Prostate gland (tissue), 2 donors: Measurements from ENCODE around the gene XAB2. TPM values are rescaled to one million over a fixed set of nuclear protein-coding genes. Genes with fewer than 3 reads are reported as not detected.

Source experiments
- DNase-seq: peaks from one replicate; pipeline ENCODE4 v3.0.0-alpha.2; 2019; ENCODE audit warnings: low spot score
- H3K27ac ChIP-seq, 2 donors: fragments of 200-600 bp; sonication (generic); 2 replicates each; pipeline ENCODE4 v1.5.1; 2017 to 2019
- H3K27me3 ChIP-seq: fragments of 200-600 bp; sonication (generic); replicated peaks from 2 replicates; pipeline ENCODE4 v1.5.1; 2019; ENCODE audit not compliant: insufficient read depth
- H3K36me3 ChIP-seq, 2 donors: fragments of 200-600 bp; sonication (generic); 1 replicate in 1 of 2; 2 replicates in 1 of 2; pipeline versions ENCODE4 v1.5.1 to v1.8.1; 2017 to 2019
- H3K4me1 ChIP-seq: fragments of 200-600 bp; sonication (generic); replicated peaks from 2 replicates; pipeline ENCODE4 v1.5.1; 2019
- H3K4me3 ChIP-seq, 2 donors: fragments of 200-600 bp; sonication (generic); 2 replicates each; pipeline ENCODE4 v1.5.1; 2017 to 2019
- H3K9me3 ChIP-seq: fragments of 200-600 bp; sonication (generic); 2 replicates; pipeline ENCODE4 v1.5.1; 2017
- POLR2A ChIP-seq: fragments of 450-650 bp; IDR thresholded peaks from one replicate; pipeline ENCODE4 v1.6.1; 2016; ENCODE audit warnings: antibody characterized with exemption, mild to moderate bottlenecking
- POLR2AphosphoS5 ChIP-seq: sonication (generic); formaldehyde crosslinking; IDR thresholded peaks from one replicate; pipeline ENCODE4 v1.6.1; 2017; ENCODE audit warnings: antibody characterized with exemption
- WGBS: methylation state at CpG from one replicate; pipeline ENCODE4 v1.1.5; 2018; 5-methylcytosine and 5-hydroxymethylcytosine counted together
- intact Hi-C: fragments of 100-400 bp; cut with DNase I; formaldehyde crosslinking; loops from one replicate; pipeline ENCODE4 v1.14.2; 2022
- total RNA-seq, 2 donors: library from RNA; depleted of rRNA; stranded (reverse); fragments of >200 nt; gene quantifications; one replicate each; pipeline ENCODE4 v1.1.0, GENCODE V29; 2016
- TF ChIP-seq, protein P1 (sequence below), 4 experiments: fragments of 200-600 bp in 2 of 4; fragments of 450-650 bp in 2 of 4; sonication (generic) in 2 of 4; IDR thresholded peaks; 1 replicate in 3 of 4; 2 replicates in 1 of 4; pipeline ENCODE4 v1.5.1; 2016 to 2019; ENCODE audit warnings: antibody characterized with exemption in 4 of 4, mild to moderate bottlenecking in 2 of 4, moderate library complexity in 2 of 4

Gene XAB2
- total RNA-seq, 2 donors from 2014 or later: 53.6 to 115 TPM

DNA sequence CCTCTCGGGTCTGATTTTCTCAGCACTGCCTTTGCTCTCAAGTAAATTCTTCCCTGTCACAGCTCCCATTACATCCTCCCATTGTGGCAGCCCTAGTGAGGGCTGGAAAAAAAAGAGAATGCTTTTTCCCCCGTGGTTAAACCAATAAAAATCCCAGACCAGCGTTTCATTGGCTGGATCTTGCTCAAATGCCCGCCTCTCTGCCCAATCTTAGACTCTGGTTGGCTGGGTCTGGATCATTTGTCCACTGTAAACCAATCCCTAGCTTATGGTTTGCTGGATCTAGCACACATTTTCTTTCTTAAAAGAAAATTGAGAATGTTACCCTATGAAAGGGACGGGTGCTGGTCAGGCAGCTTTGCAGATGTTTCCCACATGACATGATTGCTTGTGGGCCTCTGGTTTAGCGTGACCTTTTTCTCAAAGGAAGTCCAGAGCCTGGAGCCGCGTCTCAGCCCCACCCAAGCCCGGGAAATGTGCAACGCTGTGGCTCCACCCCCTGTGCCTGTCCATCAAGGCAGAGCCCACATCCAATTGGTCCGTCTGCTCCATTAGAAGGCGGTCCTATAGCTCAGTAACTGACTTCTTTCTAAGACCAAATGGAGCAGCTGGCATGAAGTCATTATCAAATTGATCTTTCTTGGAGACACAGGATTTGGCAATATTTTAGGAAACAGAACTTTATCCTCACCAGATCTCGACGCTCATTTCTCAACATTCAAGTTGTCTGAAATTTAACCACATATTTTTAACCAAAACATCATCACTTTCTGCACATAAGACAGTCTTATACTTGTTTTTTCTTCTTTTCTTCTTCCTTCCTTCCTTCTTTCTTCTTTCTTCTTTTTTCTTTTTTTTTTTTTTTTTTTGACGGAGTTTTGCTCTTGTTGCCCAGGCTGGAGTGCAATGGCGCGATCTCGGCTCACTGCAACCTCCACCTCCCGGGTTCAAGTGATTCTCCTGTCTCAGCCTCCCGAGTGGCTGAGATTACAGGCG is 45.0 kb upstream of the XAB2 start:
- Histone ChIP-seq H3K27me3 (peaks cover 2% of the 10 kb centered on the region), H3K27ac (no peak overlapping the region), H3K9me3 (no peaks in the 10 kb centered on the region), H3K36me3 (no peaks in the 10 kb centered on the region), H3K4me3 (no peak overlapping the region), H3K4me1 (no peaks in the 10 kb centered on the region)
- DNase-seq: no peak
- WGBS: 53% methylated on average over 21 of the region's 21 CpGs
- intact Hi-C loops: loop anchor here (5.0 kb wide), 1 partner anchor 317 kb away; no protein-coding TSS in a partner anchor
- no peak for TF ChIP-seq POLR2AphosphoS5
- no peak for TF ChIP-seq POLR2A
- TF ChIP-seq, protein P1, sequence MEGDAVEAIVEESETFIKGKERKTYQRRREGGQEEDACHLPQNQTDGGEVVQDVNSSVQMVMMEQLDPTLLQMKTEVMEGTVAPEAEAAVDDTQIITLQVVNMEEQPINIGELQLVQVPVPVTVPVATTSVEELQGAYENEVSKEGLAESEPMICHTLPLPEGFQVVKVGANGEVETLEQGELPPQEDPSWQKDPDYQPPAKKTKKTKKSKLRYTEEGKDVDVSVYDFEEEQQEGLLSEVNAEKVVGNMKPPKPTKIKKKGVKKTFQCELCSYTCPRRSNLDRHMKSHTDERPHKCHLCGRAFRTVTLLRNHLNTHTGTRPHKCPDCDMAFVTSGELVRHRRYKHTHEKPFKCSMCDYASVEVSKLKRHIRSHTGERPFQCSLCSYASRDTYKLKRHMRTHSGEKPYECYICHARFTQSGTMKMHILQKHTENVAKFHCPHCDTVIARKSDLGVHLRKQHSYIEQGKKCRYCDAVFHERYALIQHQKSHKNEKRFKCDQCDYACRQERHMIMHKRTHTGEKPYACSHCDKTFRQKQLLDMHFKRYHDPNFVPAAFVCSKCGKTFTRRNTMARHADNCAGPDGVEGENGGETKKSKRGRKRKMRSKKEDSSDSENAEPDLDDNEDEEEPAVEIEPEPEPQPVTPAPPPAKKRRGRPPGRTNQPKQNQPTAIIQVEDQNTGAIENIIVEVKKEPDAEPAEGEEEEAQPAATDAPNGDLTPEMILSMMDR (IDR thresholded peaks at IDR 0.05): no peak

DNA sequence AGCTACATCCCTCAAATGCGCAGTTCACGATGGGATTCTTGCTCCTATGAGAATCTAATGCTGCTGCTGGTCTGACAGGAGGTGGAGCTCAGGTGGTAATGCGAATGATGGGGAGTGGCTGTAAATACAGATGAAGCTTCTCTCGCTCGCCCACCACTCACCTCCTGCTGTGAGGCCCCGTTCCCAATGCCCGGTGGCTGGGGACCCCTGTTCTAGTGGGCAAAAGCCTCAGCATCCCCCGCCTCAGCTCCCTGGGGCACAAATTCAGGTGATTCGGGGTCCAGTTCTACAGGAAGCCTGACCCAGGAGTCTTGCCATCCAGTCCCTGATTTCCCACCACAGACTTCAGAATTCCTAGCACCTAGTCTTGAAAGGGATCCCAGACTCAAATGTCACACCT is 43.2 kb upstream of the XAB2 start:
- Histone ChIP-seq H3K4me1 (no peaks in the 10 kb centered on the region), H3K4me3 (no peak overlapping the region), H3K9me3 (no peaks in the 10 kb centered on the region), H3K27me3 (peaks cover 2% of the 10 kb centered on the region), H3K27ac (no peak overlapping the region), H3K36me3 (no peaks in the 10 kb centered on the region)
- WGBS: 41% methylated on average over 9 of the region's 9 CpGs
- TF ChIP-seq, protein P1 (IDR thresholded peaks at IDR 0.05): no peak
- no peak for TF ChIP-seq POLR2A
- TF ChIP-seq POLR2AphosphoS5: no peak
- intact Hi-C loops: no loop called here
- DNase-seq: no peak

DNA sequence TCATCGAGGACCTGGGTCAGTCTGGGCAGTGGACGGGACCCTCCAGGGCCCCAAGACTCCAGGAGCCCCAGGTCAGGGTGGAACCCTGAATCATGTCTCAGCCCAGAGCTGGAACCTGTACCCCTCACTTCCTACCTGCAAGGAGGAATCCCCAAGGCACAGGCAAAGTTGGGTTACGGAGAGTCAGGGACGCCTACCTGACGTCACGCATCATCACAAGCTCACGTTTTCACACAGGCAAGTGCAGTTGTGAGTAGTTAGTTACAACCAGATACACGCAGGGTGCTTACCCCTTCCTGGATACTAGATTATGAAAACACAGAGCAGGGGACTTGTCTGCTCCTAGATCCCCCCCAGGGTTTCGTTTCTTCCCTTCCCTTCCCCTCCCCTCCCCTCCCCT is 41.4 kb upstream of the XAB2 start:
- Histone ChIP-seq H3K27ac (no peak overlapping the region), H3K4me3 (no peak overlapping the region), H3K27me3 (peaks cover 2% of the 10 kb centered on the region), H3K4me1 (no peaks in the 10 kb centered on the region), H3K9me3 (no peaks in the 10 kb centered on the region), H3K36me3 (no peaks in the 10 kb centered on the region)
- 20% methylated on average over 9 of the region's 9 CpGs for WGBS
- no peak for DNase-seq
- intact Hi-C loops: no loop called here
- TF ChIP-seq, protein P1 (IDR thresholded peaks at IDR 0.05): no peak
- TF ChIP-seq POLR2A (no peak), POLR2AphosphoS5 (no peak)

DNA sequence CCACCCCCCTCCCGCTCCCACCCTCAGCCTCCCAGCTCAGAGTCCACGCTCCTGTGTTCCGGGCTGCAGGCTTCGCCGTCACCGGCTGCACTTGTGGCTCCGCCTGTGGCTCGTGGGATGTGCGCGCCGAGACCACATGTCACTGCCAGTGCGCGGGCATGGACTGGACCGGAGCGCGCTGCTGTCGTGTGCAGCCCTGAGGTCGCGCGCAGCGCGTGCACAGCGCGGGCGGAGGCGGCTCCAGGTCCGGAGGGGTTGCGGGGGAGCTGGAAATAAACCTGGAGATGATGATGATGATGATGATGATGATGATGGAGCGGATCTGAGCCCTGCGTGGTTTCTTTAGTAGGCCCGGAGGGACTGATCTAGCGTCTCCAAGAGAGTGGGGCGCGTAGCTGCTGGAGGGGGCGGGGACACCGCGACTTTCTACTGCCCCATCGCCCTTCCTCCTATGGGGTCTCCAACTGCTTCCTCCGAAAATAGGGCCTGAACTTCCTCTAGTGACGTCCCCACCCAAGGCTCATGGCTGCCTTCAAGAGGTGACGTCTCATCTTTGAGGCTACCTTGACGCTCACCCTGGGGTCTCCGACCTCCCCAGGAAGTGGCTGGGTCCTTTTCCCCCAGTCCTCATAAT is 40.9 kb upstream of the XAB2 start:
- no peaks in the 10 kb centered on the region for H3K4me1 ChIP-seq
- H3K4me3 ChIP-seq: no peak overlapping the region
- intact Hi-C loops: no loop called here
- no peaks in the 10 kb centered on the region for H3K36me3 ChIP-seq
- DNase-seq: no peak
- WGBS: 2% methylated on average over 43 of the region's 43 CpGs
- H3K27me3 ChIP-seq: peaks cover 2% of the 10 kb centered on the region
- H3K9me3 ChIP-seq: no peaks in the 10 kb centered on the region
- H3K27ac ChIP-seq: no peak overlapping the region
- TF ChIP-seq POLR2AphosphoS5 (no peak), POLR2A (no peak)
- TF ChIP-seq, protein P1 (IDR thresholded peaks at IDR 0.05): no peak
